HG02588 (cell line): ENCODE data around the gene ENGASE.

ENCODE experiments used
- ATAC-seq: cut with Tn5 transposase; IDR thresholded peaks from one replicate; pipeline ENCODE4 v1.9.1; 2021; ENCODE audit warnings: mild to moderate bottlenecking, moderate library complexity; ENCODE audit not compliant: unreplicated experiment

The ENGASE gene

GRCh38 chr17:79135011-79135410 is 60.4 kb downstream of the ENGASE start:
- no peak for ATAC-seq

- ATAC-seq, result no peak
These were observed 61.2 kb downstream of the ENGASE start for GRCh38 chr17:79135628-79136405.
